Central memory CD8-positive, alpha-beta T cell (primary cell): ENCODE data around the gene BCL7C.
"Not testable (repeated sequence)": the region's sequence is repeated elsewhere in the genome, so short reads cannot be mapped to it uniquely, and the experiment has no call there.

Experiments used
- ATAC-seq: fragments of 150-1000 bp; cut with Tn5 transposase; replicated peaks from 2 replicates; pipeline ENCODE4 v1.10.0; 2022; ENCODE audit warnings: mild to moderate bottlenecking, moderate FRiP score, moderate number of reproducible peaks; ENCODE audit not compliant: poor library complexity, severe bottlenecking; ENCODE audit errors: extremely low read depth
- DNase-seq, 2 donors: peaks; one replicate each; pipeline ENCODE4 v3.0.0; 2021; ENCODE audit warnings: low spot score in 2 of 2
- H3K27ac Mint-ChIP-seq: one replicate; pipeline ENCODE4 v1.8.0; 2022; ENCODE audit warnings: low read depth, mild to moderate bottlenecking, moderate library complexity, mixed read lengths
- H3K27me3 Mint-ChIP-seq: one replicate; pipeline ENCODE4 v1.8.0; 2022; ENCODE audit warnings: mixed read lengths
- H3K36me3 Mint-ChIP-seq: one replicate; pipeline ENCODE4 v1.8.0; 2022; ENCODE audit warnings: mild to moderate bottlenecking, moderate library complexity, mixed read lengths; ENCODE audit not compliant: insufficient read depth
- H3K4me1 Mint-ChIP-seq: one replicate; pipeline ENCODE4 v1.8.0; 2022; ENCODE audit warnings: mixed read lengths
- H3K4me3 Mint-ChIP-seq: one replicate; pipeline ENCODE4 v1.8.0; 2022; ENCODE audit warnings: mild to moderate bottlenecking, moderate library complexity, mixed read lengths
- H3K9me3 Mint-ChIP-seq: one replicate; pipeline ENCODE4 v1.8.0; 2022; ENCODE audit warnings: mixed read lengths

The BCL7C gene

DNA sequence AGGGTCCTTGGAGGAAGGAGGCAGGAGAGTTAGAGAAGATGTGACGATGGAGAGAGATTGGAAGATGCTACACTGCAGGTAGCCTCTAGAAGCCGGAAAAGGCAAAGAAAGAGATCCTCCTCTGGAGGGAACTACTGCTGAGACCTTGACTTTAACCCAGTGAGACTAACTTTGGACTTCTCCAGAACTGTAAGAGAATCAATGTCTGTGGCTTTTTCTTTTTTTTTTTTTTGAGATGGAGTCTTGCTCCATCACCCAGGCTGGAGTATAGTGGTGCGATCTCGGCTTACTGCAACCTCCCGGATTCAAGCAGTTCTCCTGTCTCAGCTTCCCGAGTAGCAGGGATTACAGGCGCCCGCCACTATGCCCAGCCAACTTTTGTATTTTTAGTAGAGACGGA is 8.7 kb downstream of the BCL7C start:
- Mint-ChIP-seq H3K9me3 (no peaks in the 10 kb centered on the region), H3K27me3 (no peaks in the 10 kb centered on the region), H3K36me3 (peaks cover 37% of the 10 kb centered on the region), H3K4me1 (peaks cover 29% of the 10 kb centered on the region), H3K4me3 (no peak overlapping the region), H3K27ac (peak overlapping the region; percentile 8)
- no peak for ATAC-seq
- DNase-seq: no peak

DNA sequence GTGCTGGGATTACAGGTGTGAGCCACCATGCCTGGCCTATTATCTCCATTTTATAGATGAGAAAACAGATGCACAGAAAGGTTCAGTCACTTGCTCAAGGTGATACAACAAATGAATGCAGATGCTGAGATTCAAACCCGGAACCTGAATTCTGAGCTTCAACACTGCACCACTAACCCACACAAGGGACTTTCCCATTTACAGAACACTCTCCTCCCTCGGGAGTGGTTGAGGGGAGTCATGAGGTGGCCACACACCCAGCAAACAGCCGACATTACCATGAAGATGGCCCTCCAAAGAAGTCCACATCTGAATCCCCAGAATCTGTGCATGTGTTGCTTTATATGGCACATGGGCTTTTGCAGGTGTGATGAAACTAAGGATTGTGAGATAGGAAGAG is 9.1 kb downstream of the BCL7C start:
- DNase-seq (no peak), ATAC-seq (no peak)
- H3K9me3 Mint-ChIP-seq: no peaks in the 10 kb centered on the region
- peaks cover 29% of the 10 kb centered on the region for H3K4me1 Mint-ChIP-seq
- no peak overlapping the region for H3K4me3 Mint-ChIP-seq
- peak overlapping the region; percentile 8 for H3K27ac Mint-ChIP-seq
- peaks cover 34% of the 10 kb centered on the region for H3K36me3 Mint-ChIP-seq
- no peaks in the 10 kb centered on the region for H3K27me3 Mint-ChIP-seq

DNA sequence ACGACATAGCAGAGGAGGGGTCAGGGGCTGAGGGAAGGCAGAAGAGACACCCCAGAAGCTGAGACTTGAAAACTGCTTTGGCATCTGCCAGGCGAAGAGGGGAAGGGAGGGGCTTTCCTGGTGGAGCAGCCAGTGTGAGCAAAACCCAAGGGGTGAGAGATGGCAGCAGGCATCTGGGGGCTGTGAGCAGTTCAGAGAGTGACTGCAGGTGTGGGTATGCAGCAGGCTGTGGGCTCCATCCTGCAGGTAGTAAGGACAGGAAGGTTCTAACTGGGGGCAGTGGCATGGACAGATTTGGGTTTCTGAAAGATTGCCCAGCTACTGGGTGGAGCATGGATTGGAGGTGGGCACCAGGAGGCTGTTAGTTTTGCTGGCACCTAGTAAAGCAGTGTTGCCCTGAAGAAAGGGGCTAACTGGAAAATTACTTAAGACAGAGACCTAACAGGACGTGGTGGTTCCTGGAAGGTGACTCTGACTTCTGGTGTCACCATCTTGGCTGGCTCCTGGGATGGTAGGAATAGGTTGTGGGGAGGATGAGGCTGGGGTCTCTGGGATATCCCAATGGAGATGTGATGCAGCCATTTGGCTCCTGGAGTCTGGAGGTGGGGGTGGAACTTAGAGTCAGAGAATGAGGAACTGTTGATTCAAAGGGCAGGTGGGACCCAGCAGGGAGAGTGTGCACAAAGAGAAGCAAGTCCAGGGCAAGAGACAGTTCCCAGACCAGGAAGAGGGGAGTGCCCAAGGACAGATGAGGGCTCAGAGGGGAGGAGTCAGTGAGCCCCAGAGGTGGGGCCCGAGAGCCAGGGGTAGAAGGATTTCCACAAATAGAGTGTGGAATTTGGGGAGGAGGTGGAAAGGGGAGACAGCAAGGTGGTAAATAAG is 11.2 kb downstream of the BCL7C start:
- ATAC-seq: no peak
- no peak overlapping the region for H3K4me3 Mint-ChIP-seq
- peaks cover 24% of the 10 kb centered on the region for H3K4me1 Mint-ChIP-seq

DNA sequence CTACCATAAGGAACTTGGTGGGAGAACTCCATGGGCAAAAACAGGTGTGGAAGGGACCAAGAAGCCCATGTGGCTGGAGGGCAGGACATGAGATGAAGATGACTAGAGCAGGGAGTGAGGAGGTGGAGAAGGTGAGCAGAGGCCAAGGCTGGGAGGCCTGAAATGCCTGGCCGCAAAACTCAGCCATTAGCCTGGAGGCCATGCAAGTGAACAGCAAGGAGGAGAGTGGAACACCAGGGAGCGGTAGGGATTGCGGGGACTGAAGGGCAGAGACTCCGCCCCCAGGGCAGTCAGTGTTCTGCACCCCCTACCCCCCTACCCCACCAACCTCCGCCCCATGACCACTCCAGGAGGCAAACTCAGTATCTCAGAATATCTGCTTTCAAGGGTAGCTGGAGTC is 17.0 kb downstream of the BCL7C start:
- Mint-ChIP-seq H3K4me1 (peaks cover 40% of the 10 kb centered on the region), H3K27me3 (no peaks in the 10 kb centered on the region), H3K36me3 (peaks cover 24% of the 10 kb centered on the region), H3K27ac (peak overlapping the region; percentile 90), H3K4me3 (peak overlapping the region; percentile 95), H3K9me3 (no peaks in the 10 kb centered on the region)
- ATAC-seq (no peak), DNase-seq (no peak)

More for the DNA sequence above, 11.2 kb downstream of the BCL7C start:
- Mint-ChIP-seq H3K27me3 (no peaks in the 10 kb centered on the region), H3K36me3 (peaks cover 31% of the 10 kb centered on the region), H3K27ac (peak overlapping the region; percentile 79), H3K9me3 (no peaks in the 10 kb centered on the region)
- DNase-seq: no peak

DNA sequence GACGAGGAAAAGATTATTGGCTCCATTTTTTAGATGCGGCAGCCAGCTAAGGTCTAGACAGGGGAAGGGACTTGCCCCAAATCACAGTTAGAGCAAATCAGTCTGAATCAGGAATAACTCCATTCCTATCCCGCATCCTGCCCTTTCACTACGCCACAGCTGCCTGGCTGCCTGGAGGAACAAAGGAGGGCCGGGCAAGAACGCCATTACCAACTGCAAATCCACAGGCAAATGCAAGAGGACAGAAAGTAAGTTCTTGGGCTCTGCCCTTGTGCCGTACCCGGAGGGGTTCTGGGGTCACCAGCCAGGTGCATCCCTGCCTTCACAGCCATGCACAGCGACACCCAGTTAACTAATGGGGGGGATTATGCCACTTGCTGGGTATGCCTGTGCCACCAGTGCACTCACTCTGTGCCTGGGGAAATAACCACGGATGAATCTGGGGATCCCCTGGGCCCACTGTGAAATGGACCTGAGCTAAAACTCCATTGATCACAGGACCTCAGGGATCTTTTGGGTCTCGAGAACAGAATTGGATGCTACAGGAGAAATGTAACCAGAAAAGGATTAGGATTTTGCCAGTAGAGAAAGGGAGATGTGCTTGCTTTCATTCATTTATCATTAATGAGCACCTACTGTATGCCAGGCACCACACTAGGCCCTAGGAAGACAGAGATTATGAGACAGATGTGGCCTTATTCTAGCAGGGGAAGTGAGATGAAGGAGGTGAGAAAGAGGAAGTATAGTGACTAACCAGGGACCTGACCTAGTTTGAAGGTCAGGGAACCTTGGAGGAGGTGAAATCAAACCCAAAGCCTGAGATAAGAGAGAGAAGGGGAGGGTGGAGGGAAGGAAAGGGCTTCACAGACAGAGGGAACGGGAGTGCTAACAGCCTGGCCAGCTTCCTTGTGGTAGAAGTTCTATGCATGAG is 17.7 kb downstream of the BCL7C start:
- DNase-seq (no peak), ATAC-seq (peak; percentile 30)
- Mint-ChIP-seq H3K27ac (peak overlapping the region; percentile 90), H3K4me1 (peaks cover 43% of the 10 kb centered on the region), H3K27me3 (no peaks in the 10 kb centered on the region), H3K4me3 (peak overlapping the region; percentile 95), H3K36me3 (peaks cover 23% of the 10 kb centered on the region), H3K9me3 (no peaks in the 10 kb centered on the region)

DNA sequence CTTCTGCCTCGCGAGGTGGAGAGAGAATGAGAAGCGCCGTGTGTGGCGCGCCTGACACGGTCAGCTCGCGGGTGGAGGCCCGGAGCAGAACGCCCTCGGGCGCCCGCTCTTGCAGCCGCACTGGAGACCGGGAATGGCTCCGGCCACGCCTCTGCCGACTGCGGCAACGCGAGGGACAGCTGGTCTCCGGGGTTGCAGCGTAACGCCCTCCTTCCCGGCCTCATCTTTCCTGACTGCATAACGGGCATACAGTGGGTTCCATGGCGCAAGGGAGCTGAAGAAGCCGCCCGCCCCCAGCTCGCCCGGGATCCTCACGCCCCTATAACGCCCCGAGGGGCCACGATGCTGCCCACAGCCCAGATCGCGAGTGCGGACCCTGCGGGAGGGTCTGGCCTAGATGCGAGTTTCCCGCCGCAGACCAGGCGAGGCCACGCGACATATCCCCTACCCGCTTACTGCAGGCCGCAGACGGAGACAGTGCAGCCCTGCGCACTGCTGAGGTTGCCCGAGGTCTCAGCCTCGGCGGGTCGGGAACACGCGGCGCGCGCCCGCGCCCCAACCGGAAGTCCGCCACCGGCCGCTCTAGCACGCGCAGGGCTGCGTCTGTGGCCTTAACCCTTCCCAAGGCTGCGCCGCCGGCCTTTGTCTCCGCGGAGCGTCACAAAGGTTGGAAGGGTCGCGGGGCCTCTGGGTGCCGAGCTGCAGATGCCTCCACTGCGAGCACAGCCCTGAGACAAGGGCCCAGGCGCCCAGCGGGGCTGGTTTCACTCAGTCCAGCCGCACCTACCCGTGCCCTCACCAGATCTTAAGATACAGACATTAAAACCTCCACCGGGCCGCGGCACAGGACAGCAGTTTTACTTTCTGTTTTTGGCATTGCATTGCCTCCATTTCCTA is 18.8 kb downstream of the BCL7C start:
- H3K9me3 Mint-ChIP-seq: no peaks in the 10 kb centered on the region
- no peaks in the 10 kb centered on the region for H3K27me3 Mint-ChIP-seq
- ATAC-seq (peak; percentile 78), DNase-seq (peak; percentile 79 to 81)
- H3K36me3 Mint-ChIP-seq: peaks cover 21% of the 10 kb centered on the region
- H3K27ac Mint-ChIP-seq: peak overlapping the region; percentile 90
- H3K4me1 Mint-ChIP-seq: peaks cover 43% of the 10 kb centered on the region
- peak overlapping the region; percentile 95 for H3K4me3 Mint-ChIP-seq

DNA sequence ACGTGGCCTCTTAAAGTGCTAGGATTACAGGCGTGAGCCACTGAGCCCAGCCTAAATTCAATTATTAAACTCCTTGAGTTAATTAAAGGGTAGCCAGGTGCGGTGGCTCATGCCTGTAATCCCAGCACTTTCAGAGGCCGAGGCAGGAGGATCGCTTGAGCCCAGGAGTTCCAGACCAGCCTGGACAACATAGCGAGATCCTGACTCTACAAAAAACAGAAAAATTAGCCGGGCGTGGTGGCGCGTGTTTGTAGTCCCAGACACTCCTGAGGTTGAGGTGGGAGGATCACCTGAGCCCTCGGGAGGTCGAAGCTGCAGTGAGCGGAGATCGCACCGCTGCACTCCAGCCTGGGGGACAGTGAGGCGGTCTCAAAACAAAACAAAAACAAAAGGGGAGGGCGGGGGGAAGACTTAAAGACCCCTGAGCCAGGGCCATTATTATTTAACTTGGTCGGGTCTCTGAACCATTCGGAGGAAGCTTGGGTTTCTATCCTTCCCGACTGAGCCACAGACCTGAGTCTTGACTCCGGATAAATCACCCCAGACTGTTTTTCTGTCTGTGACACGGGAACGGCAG is 19.5 kb downstream of the BCL7C start:
- Mint-ChIP-seq H3K36me3 (peaks cover 21% of the 10 kb centered on the region), H3K9me3 (no peaks in the 10 kb centered on the region), H3K4me3 (peak overlapping the region; percentile 95), H3K27me3 (no peaks in the 10 kb centered on the region), H3K4me1 (peaks cover 43% of the 10 kb centered on the region), H3K27ac (peak overlapping the region; percentile 90)
- DNase-seq (no peak), ATAC-seq (no peak)

DNA sequence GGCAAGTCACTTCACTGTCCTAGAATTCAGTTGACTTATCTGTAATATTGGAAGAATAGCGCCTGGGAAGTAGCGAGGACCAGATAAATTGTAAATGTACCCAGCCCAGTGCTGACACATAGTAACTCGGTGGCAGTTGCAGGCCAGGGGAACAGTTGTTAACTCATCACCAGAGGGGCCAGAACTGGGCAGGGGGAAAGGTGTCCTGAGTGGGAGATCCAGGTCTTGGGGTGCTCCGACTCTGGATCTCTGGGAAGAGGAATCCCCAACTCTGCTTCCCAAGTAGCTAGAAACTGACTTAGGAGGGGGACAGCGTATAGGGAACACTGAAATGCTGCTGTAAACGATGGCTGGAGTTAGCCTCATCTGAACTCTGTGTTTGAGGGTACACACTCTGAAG is 23.0 kb downstream of the BCL7C start:
- no peak for DNase-seq
- H3K27me3 Mint-ChIP-seq: no peaks in the 10 kb centered on the region
- peaks cover 31% of the 10 kb centered on the region for H3K4me1 Mint-ChIP-seq
- no peaks in the 10 kb centered on the region for H3K9me3 Mint-ChIP-seq
- H3K27ac Mint-ChIP-seq: peak overlapping the region; percentile 19
- no peak for ATAC-seq
- peaks cover 8% of the 10 kb centered on the region for H3K36me3 Mint-ChIP-seq
- no peak overlapping the region for H3K4me3 Mint-ChIP-seq

DNA sequence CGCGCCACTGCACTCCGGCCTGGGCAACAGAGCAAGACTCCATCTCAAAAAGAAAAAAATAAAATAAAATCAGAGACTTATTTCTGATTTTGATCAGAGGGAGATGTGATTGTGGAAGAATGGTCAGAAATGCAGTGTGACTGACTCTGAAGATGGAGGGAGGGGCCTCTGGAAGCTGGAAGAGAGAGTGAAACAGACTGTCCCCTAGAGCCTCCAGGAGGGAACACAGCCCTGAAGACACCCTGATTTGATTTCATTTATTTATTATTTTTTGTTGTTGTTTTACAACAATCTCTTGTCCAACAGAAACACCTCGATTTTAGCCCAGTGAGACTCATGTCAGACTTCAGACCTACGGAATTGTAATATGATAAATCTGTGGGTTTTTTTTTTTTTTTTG is 26.1 kb downstream of the BCL7C start:
- H3K9me3 Mint-ChIP-seq: no peaks in the 10 kb centered on the region
- H3K27ac Mint-ChIP-seq: no peak overlapping the region
- no peak overlapping the region for H3K4me3 Mint-ChIP-seq
- no peaks in the 10 kb centered on the region for H3K27me3 Mint-ChIP-seq
- ATAC-seq (no peak), DNase-seq (no peak)
- peaks cover 1% of the 10 kb centered on the region for H3K36me3 Mint-ChIP-seq
- H3K4me1 Mint-ChIP-seq: peaks cover 11% of the 10 kb centered on the region

DNA sequence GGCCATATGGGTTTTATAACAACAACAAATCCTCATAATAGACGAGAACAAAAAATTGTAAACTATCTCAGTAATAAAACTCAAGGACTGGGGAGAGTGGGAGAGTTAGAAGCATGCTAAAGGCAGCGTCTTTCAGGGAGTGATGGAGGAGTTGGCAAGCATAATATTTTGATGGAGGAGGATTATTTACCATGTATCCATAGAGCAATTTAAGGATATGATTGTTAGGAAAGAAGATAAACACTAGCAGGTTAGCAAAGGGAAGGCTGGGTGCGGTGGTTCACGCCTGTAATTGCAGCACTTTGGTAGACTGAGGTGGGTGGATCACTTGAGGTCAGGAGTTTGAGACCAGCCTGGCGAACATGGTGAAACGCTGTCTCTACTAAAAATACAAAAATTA is 27.8 kb downstream of the BCL7C start:
- H3K4me1 Mint-ChIP-seq: no peaks in the 10 kb centered on the region
- H3K27me3 Mint-ChIP-seq: no peaks in the 10 kb centered on the region
- no peak overlapping the region for H3K4me3 Mint-ChIP-seq
- no peaks in the 10 kb centered on the region for H3K36me3 Mint-ChIP-seq
- no peak overlapping the region for H3K27ac Mint-ChIP-seq
- no peaks in the 10 kb centered on the region for H3K9me3 Mint-ChIP-seq
- DNase-seq (no peak), ATAC-seq (no peak)

DNA sequence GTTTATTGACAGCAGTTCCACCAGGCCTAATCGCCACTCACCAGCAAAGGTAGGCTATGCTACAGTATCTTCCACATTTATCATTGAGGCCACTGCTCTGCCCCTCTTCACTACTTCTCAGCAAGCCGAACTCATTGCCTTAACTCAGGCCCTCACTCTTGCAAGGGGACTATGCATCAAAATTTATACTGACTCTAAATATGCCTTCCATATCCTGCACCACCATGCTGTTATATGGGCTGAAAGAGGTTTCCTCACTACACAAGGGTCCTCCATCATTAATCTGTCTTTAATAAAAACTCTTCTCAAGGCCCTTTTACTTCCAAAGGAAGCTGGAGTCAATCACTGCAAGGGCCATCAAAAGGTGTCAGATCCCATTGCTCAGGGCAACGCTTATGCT is 30.7 kb downstream of the BCL7C start:
- not testable (repeated sequence) for H3K4me1 Mint-ChIP-seq, H3K9me3 Mint-ChIP-seq

DNA sequence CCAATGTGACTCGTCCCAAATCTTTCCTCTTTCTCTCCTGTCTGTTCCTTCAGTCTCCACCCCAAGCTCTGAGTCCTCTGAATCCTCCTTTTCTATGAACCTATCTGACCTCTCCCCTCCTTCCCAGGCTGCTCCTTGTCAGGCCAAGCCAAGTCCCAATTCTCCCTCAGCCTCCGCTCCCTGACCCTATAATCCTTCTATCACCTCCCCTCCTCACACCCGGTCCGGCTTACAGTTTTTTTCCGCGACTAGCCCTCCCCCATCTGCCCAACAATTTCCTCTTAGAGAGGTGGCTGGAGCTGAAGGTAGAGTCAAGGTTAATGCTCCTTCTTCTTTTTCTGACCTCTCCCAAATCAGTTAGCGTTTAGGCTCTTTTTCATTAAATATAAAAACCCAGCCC is 33.1 kb downstream of the BCL7C start:
- not testable (repeated sequence) for H3K27ac Mint-ChIP-seq, DNase-seq, ATAC-seq, H3K4me1 Mint-ChIP-seq, H3K9me3 Mint-ChIP-seq, H3K4me3 Mint-ChIP-seq, H3K36me3 Mint-ChIP-seq, H3K27me3 Mint-ChIP-seq

More for the DNA sequence above, 30.7 kb downstream of the BCL7C start:
- not testable (repeated sequence) for H3K4me3 Mint-ChIP-seq, DNase-seq, H3K27me3 Mint-ChIP-seq, H3K27ac Mint-ChIP-seq, ATAC-seq, H3K36me3 Mint-ChIP-seq
